Karpas-422 (cell line): ENCODE measurements around the gene REEP6. TPM values are rescaled to one million over a fixed set of nuclear protein-coding genes. Genes with fewer than 3 reads are reported as not detected.
"Not testable (repeated sequence)": the region's sequence is repeated elsewhere in the genome, so short reads cannot be mapped to it uniquely, and the experiment has no call there.

Source experiments
- DNase-seq: peaks from one replicate; pipeline ENCODE4 v3.0.0-alpha.2; 2015
- H2AFZ ChIP-seq: fragments of 200-600 bp; sonication (generic); 2 replicates; pipeline ENCODE4 v1.6.1; 2014; ENCODE audit warnings: antibody characterized with exemption, low read length, mixed read lengths
- H3K27ac ChIP-seq: fragments of 200-600 bp; sonication (generic); 2 replicates; pipeline ENCODE4 v1.5.1; 2014; ENCODE audit warnings: mild to moderate bottlenecking, low read length, moderate library complexity
- H3K27me3 ChIP-seq: fragments of 200-600 bp; sonication (generic); 2 replicates; pipeline ENCODE4 v1.6.1; 2014; ENCODE audit warnings: low read length, mixed read lengths
- H3K36me3 ChIP-seq: fragments of 200-600 bp; sonication (generic); 2 replicates; pipeline ENCODE4 v1.6.1; 2014; ENCODE audit warnings: low read length, mixed read lengths; ENCODE audit not compliant: insufficient read depth
- H3K4me1 ChIP-seq: fragments of 200-600 bp; sonication (generic); 2 replicates; pipeline ENCODE4 v1.6.1; 2014; ENCODE audit warnings: mild to moderate bottlenecking, low read length, mixed read lengths
- H3K4me2 ChIP-seq: fragments of 200-600 bp; sonication (generic); 2 replicates; pipeline ENCODE4 v1.6.1; 2014; ENCODE audit warnings: low read length, low read depth, mild to moderate bottlenecking; ENCODE audit not compliant: poor library complexity, severe bottlenecking
- H3K4me3 ChIP-seq: fragments of 200-600 bp; sonication (generic); 2 replicates; pipeline ENCODE4 v1.5.1; 2014; ENCODE audit warnings: mild to moderate bottlenecking, antibody characterized with exemption, low read length, mixed read lengths
- H3K79me2 ChIP-seq: fragments of 200-600 bp; sonication (generic); 2 replicates; pipeline ENCODE4 v1.6.1; 2014; ENCODE audit warnings: mild to moderate bottlenecking, low read length, mixed read lengths
- H3K9ac ChIP-seq: fragments of 200-600 bp; sonication (generic); 2 replicates; pipeline ENCODE4 v1.6.0; 2014; ENCODE audit warnings: low read length
- H3K9me2 ChIP-seq: fragments of 200-600 bp; sonication (generic), shearing (Covaris generic); replicated peaks from 2 replicates; pipeline ENCODE4 v1.6.0; 2014; ENCODE audit warnings: mild to moderate bottlenecking, low read length, moderate library complexity; ENCODE audit not compliant: insufficient read depth
- H3K9me3 ChIP-seq: fragments of 300-700, 200-600 bp; sonication (generic); 2 replicates; pipeline ENCODE4 v1.6.1; 2014; ENCODE audit warnings: low read length, mixed read lengths
- H4K20me1 ChIP-seq: fragments of 200-600 bp; sonication (generic); 2 replicates; pipeline ENCODE4 v1.6.1; 2014; ENCODE audit warnings: mild to moderate bottlenecking, antibody characterized with exemption, low read length, low read depth; ENCODE audit not compliant: insufficient read depth
- total RNA-seq: library from RNA; depleted of rRNA; stranded (reverse); fragments of >200 nt; shearing (Covaris generic); gene quantifications from 2 replicates; pipeline ENCODE4 v1.2.3, GENCODE V29; 2014; ENCODE audit warnings: low replicate concordance

REEP6 gene
- total RNA-seq, 1 experiment from 2014 or later: 1.5 TPM

DNA sequence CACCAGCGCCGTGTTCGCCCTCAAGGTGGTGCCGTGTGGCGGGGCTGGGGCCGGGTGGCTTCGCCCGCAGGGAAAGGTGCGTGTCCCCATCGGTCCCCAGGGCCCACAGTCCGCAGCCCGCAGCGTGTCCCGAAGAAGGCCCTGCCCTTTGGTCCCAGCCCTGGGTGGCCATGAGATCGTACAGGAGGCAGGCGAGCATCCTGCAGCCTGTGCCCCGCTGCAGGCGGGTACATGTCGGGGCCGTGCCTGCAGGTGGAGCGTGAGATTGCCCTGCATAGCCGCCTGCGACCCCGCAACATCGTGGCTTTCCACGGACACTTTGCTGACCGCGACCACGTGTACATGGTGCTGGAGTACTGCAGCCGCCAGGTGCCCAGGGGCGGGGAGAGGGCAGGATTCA is 34.4 kb downstream of the REEP6 start:
- Histone ChIP-seq H3K27me3 (no peaks in the 10 kb centered on the region), H3K9me3 (no peaks in the 10 kb centered on the region), H4K20me1 (no peaks in the 10 kb centered on the region), H3K36me3 (no peaks in the 10 kb centered on the region), H2AFZ (no peak overlapping the region), H3K79me2 (no peaks in the 10 kb centered on the region), H3K4me1 (no peaks in the 10 kb centered on the region; the same call in 1 of the 2 replicates), H3K27ac (no peak overlapping the region), H3K4me3 (no peak overlapping the region), H3K9ac (no peak overlapping the region), H3K9me2 (no peaks in the 10 kb centered on the region), H3K4me2 (no peak overlapping the region)
- no peak for DNase-seq

- Histone ChIP-seq H3K4me1 (no peaks in the 10 kb centered on the region; the same call in 1 of the 2 replicates), H3K79me2 (no peaks in the 10 kb centered on the region), H3K9ac (no peak overlapping the region), H4K20me1 (no peaks in the 10 kb centered on the region), H3K27ac (no peak overlapping the region), H3K4me3 (no peak overlapping the region), H3K4me2 (no peak overlapping the region), H3K27me3 (no peaks in the 10 kb centered on the region), H3K9me3 (no peaks in the 10 kb centered on the region), H2AFZ (no peak overlapping the region), H3K36me3 (no peaks in the 10 kb centered on the region), H3K9me2 (no peaks in the 10 kb centered on the region)
- DNase-seq: no peak
Observed at GRCh38 chr19:1526066-1526778, 35.2 kb downstream of the REEP6 start.

GRCh38 chr19:1526979-1527649 is 36.1 kb downstream of the REEP6 start:
- Histone ChIP-seq H3K27me3 (no peaks in the 10 kb centered on the region), H2AFZ (no peak overlapping the region), H3K27ac (no peak overlapping the region), H3K4me2 (no peak overlapping the region), H3K36me3 (no peaks in the 10 kb centered on the region), H3K4me3 (no peak overlapping the region), H3K9ac (no peak overlapping the region), H4K20me1 (no peaks in the 10 kb centered on the region), H3K4me1 (no peaks in the 10 kb centered on the region), H3K79me2 (no peaks in the 10 kb centered on the region), H3K9me3 (no peaks in the 10 kb centered on the region), H3K9me2 (no peaks in the 10 kb centered on the region)
- no peak for DNase-seq

DNA sequence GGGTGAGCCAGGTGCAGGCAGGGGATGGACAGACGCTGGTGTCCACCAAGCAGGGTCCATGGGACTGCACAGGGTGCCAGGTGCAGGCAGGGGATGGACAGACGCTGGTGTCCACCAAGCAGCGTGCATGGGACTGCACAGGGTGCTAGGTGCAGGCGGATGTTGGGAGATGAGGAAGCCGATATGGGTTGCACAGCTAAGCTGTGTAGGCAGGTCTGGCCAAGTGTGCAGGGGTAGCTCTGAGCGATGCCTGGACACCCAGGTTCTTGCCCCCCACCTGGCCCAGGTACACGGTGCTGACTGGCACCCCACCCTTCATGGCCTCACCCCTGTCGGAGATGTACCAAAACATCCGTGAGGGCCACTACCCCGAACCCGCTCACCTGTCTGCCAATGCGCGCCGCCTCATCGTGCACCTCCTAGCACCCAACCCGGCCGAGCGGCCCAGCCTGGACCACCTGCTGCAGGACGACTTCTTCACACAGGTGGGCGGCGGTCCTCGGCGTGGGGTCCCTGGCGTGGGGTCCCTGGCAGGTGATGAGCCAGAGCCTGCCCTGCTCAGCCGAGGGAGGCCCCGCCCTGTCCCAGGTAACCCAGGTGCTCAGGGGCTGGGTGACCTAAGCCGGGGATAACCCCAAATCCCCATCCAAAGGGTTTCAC is 36.8 kb downstream of the REEP6 start:
- Histone ChIP-seq H3K36me3 (no peaks in the 10 kb centered on the region), H3K9me3 (no peaks in the 10 kb centered on the region), H3K9me2 (no peaks in the 10 kb centered on the region), H4K20me1 (no peaks in the 10 kb centered on the region), H3K4me3 (no peak overlapping the region), H3K9ac (no peak overlapping the region), H3K27ac (no peak overlapping the region), H3K27me3 (no peaks in the 10 kb centered on the region), H3K79me2 (no peaks in the 10 kb centered on the region), H2AFZ (no peak overlapping the region), H3K4me1 (no peaks in the 10 kb centered on the region), H3K4me2 (no peak overlapping the region)
- no peak for DNase-seq

- no peak overlapping the region for H3K27ac ChIP-seq
- no peaks in the 10 kb centered on the region for H3K36me3 ChIP-seq
- H2AFZ ChIP-seq: no peak overlapping the region
- H3K27me3 ChIP-seq: no peaks in the 10 kb centered on the region
- H3K9me2 ChIP-seq: no peaks in the 10 kb centered on the region
- H3K9me3 ChIP-seq: no peaks in the 10 kb centered on the region
- no peak overlapping the region for H3K9ac ChIP-seq
- H3K4me1 ChIP-seq: no peaks in the 10 kb centered on the region
- H3K79me2 ChIP-seq: no peaks in the 10 kb centered on the region
- H4K20me1 ChIP-seq: no peaks in the 10 kb centered on the region
- no peak overlapping the region for H3K4me2 ChIP-seq
- no peak overlapping the region for H3K4me3 ChIP-seq
- no peak for DNase-seq
Observed at GRCh38 chr19:1528596-1529429, 37.8 kb downstream of the REEP6 start.

DNA sequence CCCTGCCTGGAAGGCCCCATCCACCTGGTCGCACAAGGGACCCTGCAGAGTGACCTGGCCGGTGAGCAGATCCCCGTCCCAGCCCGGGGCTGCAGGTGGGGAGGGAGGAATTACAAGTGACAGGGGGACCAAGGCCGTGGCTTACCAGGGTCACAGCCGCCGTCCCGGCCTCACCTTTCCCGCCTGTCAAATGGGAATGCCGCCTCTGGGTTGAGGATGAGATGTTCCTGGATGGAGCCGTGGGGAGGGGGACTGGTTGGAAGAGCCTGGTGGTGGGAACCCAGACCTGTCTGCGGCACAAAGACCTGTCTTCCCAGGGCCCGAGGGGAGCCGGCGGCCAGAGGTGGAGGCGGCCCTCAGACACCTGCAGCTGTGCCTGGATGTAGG is 38.4 kb downstream of the REEP6 start:
- H3K9me2 ChIP-seq: no peaks in the 10 kb centered on the region
- H3K4me2 ChIP-seq: no peak overlapping the region
- no peaks in the 10 kb centered on the region for H3K9me3 ChIP-seq
- no peak overlapping the region for H2AFZ ChIP-seq
- H3K27ac ChIP-seq: no peak overlapping the region
- no peaks in the 10 kb centered on the region for H3K4me1 ChIP-seq
- no peaks in the 10 kb centered on the region for H4K20me1 ChIP-seq
- DNase-seq: no peak
- no peak overlapping the region for H3K9ac ChIP-seq
- H3K4me3 ChIP-seq: no peak overlapping the region
- no peaks in the 10 kb centered on the region for H3K79me2 ChIP-seq
- no peaks in the 10 kb centered on the region for H3K27me3 ChIP-seq
- no peaks in the 10 kb centered on the region for H3K36me3 ChIP-seq

GRCh38 chr19:1530856-1531255 is 39.9 kb downstream of the REEP6 start:
- H3K27ac ChIP-seq, H3K27me3 ChIP-seq, H3K4me1 ChIP-seq, H2AFZ ChIP-seq, H4K20me1 ChIP-seq, H3K79me2 ChIP-seq, H3K9me2 ChIP-seq, H3K4me2 ChIP-seq, H3K9me3 ChIP-seq, DNase-seq, H3K9ac ChIP-seq, H3K36me3 ChIP-seq, H3K4me3 ChIP-seq: not testable (repeated sequence)

DNA sequence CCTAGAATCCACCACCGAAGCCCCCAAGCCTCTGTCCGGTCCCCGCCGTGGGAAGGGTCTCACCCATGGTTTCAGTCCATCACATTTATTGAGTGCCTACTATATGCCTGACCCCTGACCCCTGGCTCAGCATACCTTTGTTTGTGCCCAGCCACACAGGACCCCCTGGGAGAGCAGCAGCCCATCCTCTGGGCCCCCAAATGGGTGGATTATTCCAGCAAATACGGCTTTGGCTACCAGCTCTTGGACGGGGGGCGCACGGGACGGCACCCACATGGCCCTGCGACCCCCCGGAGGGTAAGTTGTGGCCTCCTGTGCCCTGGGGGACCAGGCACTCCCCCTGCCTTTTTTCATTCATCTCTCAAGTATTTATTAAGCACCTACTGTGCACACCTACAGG is 40.6 kb downstream of the REEP6 start:
- Histone ChIP-seq H3K9ac (no peak overlapping the region), H4K20me1 (no peaks in the 10 kb centered on the region), H3K9me2 (no peaks in the 10 kb centered on the region), H3K9me3 (no peaks in the 10 kb centered on the region), H2AFZ (no peak overlapping the region), H3K27ac (no peak overlapping the region), H3K4me2 (no peak overlapping the region), H3K27me3 (no peaks in the 10 kb centered on the region), H3K4me1 (no peaks in the 10 kb centered on the region), H3K79me2 (no peaks in the 10 kb centered on the region), H3K4me3 (no peak overlapping the region), H3K36me3 (no peaks in the 10 kb centered on the region)
- DNase-seq: no peak
